NCI-H2227 treated with DMSO at 0.1 percent for 48 hours (cell line): Measurements from ENCODE around the gene SLC6A8.
"Not testable (repeated sequence)": the region's sequence is repeated elsewhere in the genome, so short reads cannot be mapped to it uniquely, and the experiment has no call there.

Experiments
- DNase-seq: peaks from one replicate; lab custom pipeline; 2025; lab: John Stamatoyannopoulos, UW

SLC6A8 gene

GRCh38 chrX:153672531-153673427 is 14.9 kb upstream of the SLC6A8 start:
- no peak for DNase-seq

GRCh38 chrX:153673428-153674218 is 14.1 kb upstream of the SLC6A8 start, which contains the start of gene PNCK:
TSS of gene PNCK (minus strand) at chrX:153673813. CDS start at chrX:153673076, 737 bp downstream.
- no peak for DNase-seq

- no peak for DNase-seq
These were observed 13.4 kb upstream of the SLC6A8 start for GRCh38 chrX:153674219-153674851.

DNA sequence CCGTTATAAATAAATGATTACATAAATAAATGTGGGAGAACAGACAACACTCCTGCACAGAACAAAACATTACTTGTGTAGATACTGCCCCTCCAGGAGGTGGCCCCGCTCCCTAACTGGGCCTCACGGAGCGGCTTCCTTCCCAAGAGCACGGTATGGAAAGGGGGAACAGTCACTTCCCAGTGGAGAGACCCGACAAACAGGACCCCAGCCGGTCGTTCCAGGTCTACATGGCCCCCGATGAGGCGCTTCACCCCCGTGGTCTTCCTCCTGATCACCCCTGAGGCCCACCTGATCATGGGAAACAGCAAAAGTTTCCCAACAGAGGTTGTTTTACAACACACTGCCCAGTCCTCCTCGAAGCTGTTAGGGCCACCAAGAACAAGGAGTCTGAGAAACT is 6.6 kb upstream of the SLC6A8 start:
- no peak for DNase-seq

- not testable (repeated sequence) for DNase-seq
These were observed 4.2 kb upstream of the SLC6A8 start for GRCh38 chrX:153683486-153683885.

GRCh38 chrX:153684467-153685155 is 3.1 kb upstream of the SLC6A8 start:
- no peak for DNase-seq

DNA sequence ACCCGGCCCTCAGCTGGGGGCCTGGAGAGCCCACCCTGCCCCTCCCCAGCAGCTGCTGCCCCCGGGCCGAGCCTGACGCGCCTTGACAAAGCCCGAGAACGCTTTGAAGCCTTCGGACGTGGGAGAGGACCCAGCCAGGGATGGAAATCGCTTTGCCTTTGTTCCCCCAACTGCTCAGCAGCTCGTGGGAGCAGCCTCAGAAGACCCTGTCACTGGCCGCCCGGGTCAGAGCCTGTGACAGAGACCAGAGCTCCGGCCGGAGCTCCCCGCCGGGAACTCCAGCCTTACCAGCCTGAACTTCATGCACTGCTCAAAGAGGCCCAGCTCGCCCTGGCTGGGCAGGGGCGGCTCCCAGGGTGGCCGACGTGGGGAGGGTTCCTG is 2.6 kb upstream of the SLC6A8 start:
- no peak for DNase-seq

DNA sequence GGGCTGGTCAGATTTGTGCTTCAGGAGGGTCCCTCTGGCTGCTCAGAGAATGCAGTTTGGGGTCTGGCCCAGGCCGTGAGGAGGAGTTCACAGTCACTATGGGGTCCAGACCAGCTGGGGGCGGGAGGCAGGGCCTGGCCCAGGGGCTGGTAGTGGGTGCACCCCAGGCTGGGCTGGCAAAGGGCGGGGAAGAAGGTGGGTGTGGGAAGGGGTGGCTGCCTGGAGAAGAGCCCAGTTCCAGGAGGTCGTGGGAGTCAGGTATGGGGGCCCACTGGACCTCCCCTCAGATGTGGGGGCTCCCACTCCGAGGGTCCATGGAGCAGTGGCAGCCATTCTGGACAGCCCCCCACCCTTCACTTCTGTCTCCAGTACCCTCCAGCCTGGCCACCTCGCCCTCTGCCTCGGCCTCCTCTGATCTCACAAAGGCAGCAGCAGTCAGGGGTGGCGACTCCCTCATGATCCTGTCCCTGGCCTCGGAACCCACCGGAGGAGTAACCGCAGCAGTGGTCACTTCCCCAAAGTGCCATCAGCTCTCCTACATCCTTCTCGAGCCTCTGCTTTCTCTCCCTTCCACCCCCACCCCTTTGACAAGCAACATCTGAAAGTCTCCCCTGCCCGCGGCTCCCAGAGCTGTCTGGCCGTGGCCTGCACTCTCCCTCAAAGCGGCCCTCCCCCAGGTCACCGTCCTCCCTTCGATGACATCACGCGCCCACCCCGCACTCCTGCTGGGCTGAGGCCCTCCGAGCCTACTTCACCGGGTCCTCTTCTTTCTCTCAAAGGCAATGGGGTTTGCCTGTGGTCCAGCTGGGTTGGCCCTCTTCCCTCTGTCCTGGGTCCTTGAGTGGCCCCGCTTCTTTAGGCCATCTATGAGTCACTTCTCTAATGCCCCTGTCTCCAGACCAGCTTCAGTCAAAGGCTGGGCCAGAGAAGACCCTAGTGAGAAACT is 1.7 kb upstream of the SLC6A8 start:
- no peak for DNase-seq

DNA sequence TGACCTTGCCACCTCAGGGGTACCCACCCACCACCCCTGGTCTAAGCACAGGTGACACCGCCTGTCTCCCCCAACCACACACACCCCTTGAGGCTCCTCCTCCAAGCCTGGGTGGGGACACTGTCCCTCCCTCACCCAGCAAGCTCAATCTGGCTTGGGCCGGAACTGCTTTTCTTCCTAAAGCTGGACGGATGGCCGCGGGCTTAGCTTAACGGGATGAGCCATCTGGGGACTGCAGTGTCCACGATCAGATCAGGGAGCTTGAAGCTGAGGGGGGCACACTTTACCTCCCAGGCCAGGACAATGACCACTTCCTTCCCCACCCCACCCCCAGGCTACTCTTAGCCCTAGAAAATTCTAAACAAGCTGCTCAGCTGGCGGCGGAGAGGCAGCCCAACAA is 1.0 kb upstream of the SLC6A8 start:
- no peak for DNase-seq

- DNase-seq, result no peak
These were observed 345 bp downstream of the SLC6A8 start for GRCh38 chrX:153688071-153688470.

DNA sequence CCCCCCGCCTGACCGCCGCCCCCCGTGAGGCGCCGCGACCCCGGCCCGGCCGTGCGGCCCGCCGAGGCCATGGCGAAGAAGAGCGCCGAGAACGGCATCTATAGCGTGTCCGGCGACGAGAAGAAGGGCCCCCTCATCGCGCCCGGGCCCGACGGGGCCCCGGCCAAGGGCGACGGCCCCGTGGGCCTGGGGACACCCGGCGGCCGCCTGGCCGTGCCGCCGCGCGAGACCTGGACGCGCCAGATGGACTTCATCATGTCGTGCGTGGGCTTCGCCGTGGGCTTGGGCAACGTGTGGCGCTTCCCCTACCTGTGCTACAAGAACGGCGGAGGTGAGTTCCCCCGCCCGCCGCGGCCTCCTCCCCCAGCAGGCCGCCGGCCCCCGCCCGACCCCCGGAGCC is 780 bp downstream of the SLC6A8 start:
- DNase-seq, result no peak

DNA sequence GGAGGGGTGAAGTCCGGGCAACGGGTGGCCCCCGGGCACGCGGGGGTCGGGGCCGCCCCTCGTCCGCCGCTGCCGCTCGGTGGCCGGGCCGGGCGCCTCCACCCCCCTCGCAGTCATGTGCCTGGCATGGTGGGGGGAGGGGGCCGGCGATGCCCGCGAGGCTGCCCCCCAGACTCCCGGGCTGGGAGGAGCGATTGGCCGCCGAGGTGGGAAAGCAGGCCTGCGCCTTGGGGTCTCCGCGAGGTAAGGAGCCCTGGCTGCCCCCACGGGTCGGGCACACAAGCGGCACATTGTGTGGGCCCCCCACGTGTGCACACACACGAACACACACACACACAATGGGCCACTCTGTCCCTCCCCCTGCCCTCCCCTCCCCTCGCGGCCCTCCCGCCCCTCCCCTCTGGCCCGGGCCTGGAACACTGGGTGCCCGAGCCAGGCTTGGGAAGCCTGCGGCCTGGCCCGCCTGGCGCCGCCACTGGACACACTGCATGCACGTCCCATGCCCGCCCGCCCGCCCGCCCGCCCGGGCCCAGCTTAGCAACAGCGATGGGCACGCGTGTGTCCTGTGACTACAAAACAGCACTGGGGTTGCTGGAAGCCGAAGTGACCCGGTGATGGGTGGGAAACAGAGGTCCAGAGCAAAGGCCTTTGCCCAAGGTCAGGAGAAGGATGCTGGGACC is 1.3 kb downstream of the SLC6A8 start:
- DNase-seq, result no peak

- no peak for DNase-seq
These were observed 2.1 kb downstream of the SLC6A8 start for GRCh38 chrX:153689654-153690465.

DNA sequence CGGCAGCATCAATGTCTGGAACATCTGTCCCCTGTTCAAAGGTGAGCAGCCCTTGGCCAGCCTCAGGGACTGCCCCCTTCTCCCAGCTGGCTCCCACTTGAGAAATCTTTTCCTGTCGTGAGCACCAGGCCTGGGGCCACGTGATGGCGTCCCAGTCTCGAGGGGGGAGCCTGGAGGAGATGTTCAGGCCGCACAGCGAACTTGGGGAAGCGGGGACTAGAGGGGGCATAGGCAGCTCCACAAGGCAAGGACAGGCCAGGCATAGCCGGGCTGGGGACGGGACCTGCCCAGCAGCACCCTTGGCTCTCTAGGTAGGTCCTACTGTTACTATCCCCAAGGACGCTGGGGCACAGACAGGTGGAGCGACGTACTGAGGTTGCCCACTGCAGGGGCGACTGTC is 2.7 kb downstream of the SLC6A8 start:
- DNase-seq, result no peak

- DNase-seq, result not testable (repeated sequence)
These were observed 3.5 kb downstream of the SLC6A8 start for GRCh38 chrX:153691032-153691827.

GRCh38 chrX:153692003-153692402 is 4.3 kb downstream of the SLC6A8 start:
- no peak for DNase-seq

DNA sequence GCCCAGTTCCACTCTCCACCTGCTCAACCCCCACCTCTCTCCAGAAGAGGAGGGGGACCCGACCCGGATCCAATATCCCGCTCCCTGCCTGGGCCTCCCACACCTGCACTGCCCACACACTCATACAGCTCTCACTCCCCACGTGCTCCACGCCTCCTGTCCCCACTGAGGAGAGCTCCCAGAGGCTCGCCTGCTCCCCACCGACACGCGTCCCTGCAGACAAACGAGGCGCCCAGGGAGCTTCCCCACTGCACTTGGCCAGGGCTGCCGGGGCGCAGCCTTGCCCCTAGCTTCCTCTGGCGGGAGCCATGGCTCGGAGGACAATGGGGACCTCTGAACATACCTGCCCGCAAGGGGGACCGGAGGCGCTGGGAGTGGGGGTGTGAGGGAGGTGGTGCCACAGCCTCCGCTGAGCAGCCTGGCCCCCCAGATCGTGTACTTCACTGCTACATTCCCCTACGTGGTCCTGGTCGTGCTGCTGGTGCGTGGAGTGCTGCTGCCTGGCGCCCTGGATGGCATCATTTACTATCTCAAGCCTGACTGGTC is 5.0 kb downstream of the SLC6A8 start:
- DNase-seq, result no peak
